Uterus (tissue), 4 donors: ENCODE measurements around the gene TM7SF2. TPM values are rescaled to one million over a fixed set of nuclear protein-coding genes. Genes with fewer than 3 reads are reported as not detected.

ENCODE experiments used
- DNase-seq, 2 donors: peaks; one replicate each; pipeline ENCODE4 v3.0.0-alpha.2; 2019 to 2020
- H3K27ac ChIP-seq, 2 donors: fragments of 200-600 bp; sonication (generic); 1 replicate in 1 of 2; 2 replicates in 1 of 2; pipeline ENCODE4 v1.5.1; 2016 to 2018
- H3K27me3 ChIP-seq, 2 donors: fragments of 200-600 bp; sonication (generic); one replicate each; pipeline ENCODE4 v1.5.1; 2018 to 2019; ENCODE audit warnings: control low read depth in 1 of 2
- H3K36me3 ChIP-seq, 2 donors: fragments of 200-600 bp; sonication (generic); one replicate each; pipeline ENCODE4 v1.5.1; 2019; ENCODE audit warnings: control low read depth in 1 of 2
- H3K4me1 ChIP-seq, 2 donors: fragments of 200-600 bp; sonication (generic); one replicate each; pipeline ENCODE4 v1.5.1; 2018 to 2019; ENCODE audit warnings: control low read depth in 1 of 2
- H3K4me3 ChIP-seq, 2 donors: fragments of 200-600 bp; sonication (generic); 1 replicate in 1 of 2; 2 replicates in 1 of 2; pipeline ENCODE4 v1.5.1; 2018 to 2019; ENCODE audit warnings: mild to moderate bottlenecking in 1 of 2
- H3K9me3 ChIP-seq, 2 donors: fragments of 200-600 bp; sonication (generic); one replicate each; pipeline ENCODE4 v1.5.1; 2019; ENCODE audit warnings: control low read depth in 1 of 2
- POLR2A ChIP-seq, 2 donors: fragments of 450-650 bp; IDR thresholded peaks; one replicate each; pipeline ENCODE4 v1.6.1; 2016; ENCODE audit warnings: antibody characterized with exemption in 2 of 2, mild to moderate bottlenecking in 1 of 2, moderate library complexity in 1 of 2
- intact Hi-C: fragments of 100-400 bp; cut with DNase I; formaldehyde crosslinking; loops from one replicate; pipeline ENCODE4 v1.15.1; 2023; ENCODE audit warnings: low total_unique reads
- total RNA-seq, 4 donors: library from RNA; depleted of rRNA in 3 of 4; stranded (reverse); fragments of >200 nt in 3 of 4; gene quantifications; one replicate each; pipeline versions ENCODE4 v1.1.0 to v1.2.4, GENCODE V29; 2014 to 2023
- TF ChIP-seq, protein P1 (sequence below), 4 experiments: fragments of 200-600 bp in 2 of 4; fragments of 450-650 bp in 2 of 4; sonication (generic) in 2 of 4; IDR thresholded peaks; one replicate each; pipeline ENCODE4 v1.5.1; 2016 to 2019; ENCODE audit warnings: antibody characterized with exemption in 4 of 4, mild to moderate bottlenecking in 2 of 4, moderate library complexity in 1 of 4
- donor health status: DM: yes; HTN: yes; CAD: no.

Gene TM7SF2
- total RNA-seq, 4 donors from 2014 or later = 0.77 to 16.7 (median 5.5) TPM

DNA sequence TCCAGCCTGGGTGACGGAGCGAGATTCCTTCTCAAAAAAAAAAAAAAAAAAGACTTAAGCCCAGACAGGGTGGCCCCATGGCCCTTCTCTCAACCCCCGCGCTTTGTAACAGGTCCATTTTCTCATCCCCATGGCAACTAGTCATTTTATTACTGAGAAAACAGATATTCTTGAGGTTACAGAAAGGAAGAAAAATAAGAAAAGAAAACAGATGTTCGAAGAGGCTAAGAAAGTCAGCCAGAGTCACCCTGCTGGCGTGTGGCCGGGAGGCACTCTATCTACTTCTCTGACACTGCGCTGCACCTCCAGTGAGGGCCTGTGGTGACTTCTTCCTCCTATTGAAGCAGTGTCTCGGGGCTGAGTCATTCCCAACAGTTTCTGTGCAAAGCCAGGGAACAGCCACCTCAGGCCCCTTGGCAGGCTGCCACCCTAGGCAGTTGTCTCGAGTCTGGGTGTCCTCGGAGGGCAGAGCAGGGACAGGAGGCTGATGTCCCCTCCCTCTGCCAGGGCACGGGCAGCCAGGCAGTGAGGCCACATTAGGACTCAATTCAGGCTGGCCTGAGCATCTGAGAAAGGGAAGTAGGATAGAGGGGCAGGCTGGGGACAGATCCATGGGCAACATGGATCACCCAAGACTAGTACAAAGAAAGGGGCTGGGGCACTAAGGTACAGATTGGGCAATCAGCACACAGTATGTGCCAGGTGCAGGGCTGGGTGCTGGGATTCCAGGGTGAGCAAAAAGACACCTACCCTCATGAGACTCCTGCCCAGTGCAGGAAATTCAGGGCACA is 39.0 kb downstream of the TM7SF2 start:
- peak; percentile 73 to 75 for DNase-seq
- no peak for TF ChIP-seq POLR2A (IDR thresholded peaks at IDR 0.05)
- TF ChIP-seq, protein P1, sequence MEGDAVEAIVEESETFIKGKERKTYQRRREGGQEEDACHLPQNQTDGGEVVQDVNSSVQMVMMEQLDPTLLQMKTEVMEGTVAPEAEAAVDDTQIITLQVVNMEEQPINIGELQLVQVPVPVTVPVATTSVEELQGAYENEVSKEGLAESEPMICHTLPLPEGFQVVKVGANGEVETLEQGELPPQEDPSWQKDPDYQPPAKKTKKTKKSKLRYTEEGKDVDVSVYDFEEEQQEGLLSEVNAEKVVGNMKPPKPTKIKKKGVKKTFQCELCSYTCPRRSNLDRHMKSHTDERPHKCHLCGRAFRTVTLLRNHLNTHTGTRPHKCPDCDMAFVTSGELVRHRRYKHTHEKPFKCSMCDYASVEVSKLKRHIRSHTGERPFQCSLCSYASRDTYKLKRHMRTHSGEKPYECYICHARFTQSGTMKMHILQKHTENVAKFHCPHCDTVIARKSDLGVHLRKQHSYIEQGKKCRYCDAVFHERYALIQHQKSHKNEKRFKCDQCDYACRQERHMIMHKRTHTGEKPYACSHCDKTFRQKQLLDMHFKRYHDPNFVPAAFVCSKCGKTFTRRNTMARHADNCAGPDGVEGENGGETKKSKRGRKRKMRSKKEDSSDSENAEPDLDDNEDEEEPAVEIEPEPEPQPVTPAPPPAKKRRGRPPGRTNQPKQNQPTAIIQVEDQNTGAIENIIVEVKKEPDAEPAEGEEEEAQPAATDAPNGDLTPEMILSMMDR (IDR thresholded peaks at IDR 0.05) = peak in 1 of 4 experiments; percentile 18
- Histone ChIP-seq H3K9me3 (no peaks in the 10 kb centered on the region), H3K4me1 (no peaks in the 10 kb centered on the region), H3K4me3 (no peak overlapping the region), H3K27ac (peak overlapping the region; percentile 54 to 61), H3K36me3 (no peaks in the 10 kb centered on the region), H3K27me3 (no peaks in the 10 kb centered on the region)
- intact Hi-C loops = no loop called here

DNA sequence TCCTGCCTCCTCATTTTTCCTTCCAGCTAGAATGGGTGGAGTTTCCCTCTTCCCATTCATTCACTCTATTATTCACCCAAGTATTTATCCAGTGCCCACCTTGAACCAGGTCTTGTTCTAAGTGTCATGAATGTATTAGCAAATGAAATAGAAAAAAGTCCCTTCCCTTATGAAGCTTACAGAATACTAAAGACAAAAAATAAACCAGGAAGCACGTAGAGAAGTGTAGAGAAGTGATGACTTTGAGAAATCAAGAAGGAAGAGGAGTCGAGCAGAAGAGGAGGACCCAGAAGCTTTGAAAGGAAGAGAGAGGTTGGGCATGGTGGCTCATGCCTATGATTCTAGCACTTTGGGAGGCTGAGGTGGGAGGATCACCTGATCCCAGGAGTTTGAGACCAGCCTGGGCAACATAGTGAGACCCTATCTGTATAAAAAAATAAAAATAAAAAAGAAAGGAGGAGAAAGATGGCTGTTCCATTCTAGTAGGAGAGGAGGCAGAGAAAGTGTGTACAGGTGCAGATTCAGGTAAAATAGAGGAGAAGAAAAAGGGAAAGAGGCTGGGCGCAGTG is 39.7 kb downstream of the TM7SF2 start:
- no peak for TF ChIP-seq POLR2A (IDR thresholded peaks at IDR 0.05)
- TF ChIP-seq, protein P1 (IDR thresholded peaks at IDR 0.05) = no peak
- H3K27me3 ChIP-seq = no peaks in the 10 kb centered on the region
- no peaks in the 10 kb centered on the region for H3K36me3 ChIP-seq
- no peak for DNase-seq
- H3K27ac ChIP-seq = peak overlapping the region in 1 of 2 donors; percentile 54
- H3K4me1 ChIP-seq = no peaks in the 10 kb centered on the region
- intact Hi-C loops = no loop called here
- no peaks in the 10 kb centered on the region for H3K9me3 ChIP-seq
- H3K4me3 ChIP-seq = no peak overlapping the region

DNA sequence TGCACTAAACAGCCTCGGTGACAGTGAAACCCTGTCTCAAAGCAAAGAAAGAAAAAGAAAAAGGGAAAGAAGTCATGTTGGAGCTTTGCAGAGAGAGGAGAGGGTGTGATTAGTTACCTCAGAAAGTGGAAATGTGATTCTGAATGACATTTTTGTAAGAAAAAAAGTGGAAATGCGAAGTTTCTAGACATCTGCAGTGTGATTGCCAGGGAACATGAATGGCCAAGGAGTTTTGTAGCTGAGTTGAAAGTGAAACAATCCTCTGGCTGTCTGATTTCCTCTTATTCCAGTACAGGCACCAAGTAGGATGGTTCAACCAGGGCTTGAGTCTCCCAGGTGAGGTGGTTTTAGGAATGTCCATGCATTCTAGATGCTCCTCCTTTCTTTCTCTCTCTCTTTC is 40.5 kb downstream of the TM7SF2 start:
- H3K4me1 ChIP-seq = no peaks in the 10 kb centered on the region
- no peaks in the 10 kb centered on the region for H3K9me3 ChIP-seq
- TF ChIP-seq, protein P1 (IDR thresholded peaks at IDR 0.05) = no peak
- no peak for TF ChIP-seq POLR2A (IDR thresholded peaks at IDR 0.05)
- H3K4me3 ChIP-seq = no peak overlapping the region
- no peak overlapping the region for H3K27ac ChIP-seq
- no peak for DNase-seq
- intact Hi-C loops = no loop called here
- H3K36me3 ChIP-seq = no peaks in the 10 kb centered on the region
- H3K27me3 ChIP-seq = no peaks in the 10 kb centered on the region

DNA sequence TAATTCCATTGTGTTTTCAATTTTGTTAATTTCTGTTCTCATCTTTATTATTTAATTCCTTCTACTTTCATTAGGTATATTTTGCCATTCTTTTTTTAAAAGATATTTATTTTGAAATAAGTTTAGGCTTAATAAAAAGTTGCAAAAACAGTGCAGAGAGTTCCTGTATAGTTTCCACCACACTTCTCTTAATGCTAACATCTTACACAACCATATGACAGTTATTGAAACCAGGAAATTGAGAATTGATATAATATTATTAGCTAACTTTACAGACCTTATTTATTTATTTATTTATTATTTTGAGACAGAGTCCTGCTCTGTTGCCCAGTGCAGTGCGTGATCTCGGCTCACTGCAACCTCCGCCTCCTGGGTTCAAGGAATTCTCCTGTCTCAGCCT is 44.6 kb downstream of the TM7SF2 start:
- H3K9me3 ChIP-seq = no peaks in the 10 kb centered on the region
- H3K4me1 ChIP-seq = no peaks in the 10 kb centered on the region
- intact Hi-C loops = no loop called here
- H3K36me3 ChIP-seq = no peaks in the 10 kb centered on the region
- no peak for TF ChIP-seq POLR2A (IDR thresholded peaks at IDR 0.05)
- TF ChIP-seq, protein P1 (IDR thresholded peaks at IDR 0.05) = no peak
- no peaks in the 10 kb centered on the region for H3K27me3 ChIP-seq
- DNase-seq = no peak
- no peak overlapping the region for H3K4me3 ChIP-seq
- no peak overlapping the region for H3K27ac ChIP-seq

DNA sequence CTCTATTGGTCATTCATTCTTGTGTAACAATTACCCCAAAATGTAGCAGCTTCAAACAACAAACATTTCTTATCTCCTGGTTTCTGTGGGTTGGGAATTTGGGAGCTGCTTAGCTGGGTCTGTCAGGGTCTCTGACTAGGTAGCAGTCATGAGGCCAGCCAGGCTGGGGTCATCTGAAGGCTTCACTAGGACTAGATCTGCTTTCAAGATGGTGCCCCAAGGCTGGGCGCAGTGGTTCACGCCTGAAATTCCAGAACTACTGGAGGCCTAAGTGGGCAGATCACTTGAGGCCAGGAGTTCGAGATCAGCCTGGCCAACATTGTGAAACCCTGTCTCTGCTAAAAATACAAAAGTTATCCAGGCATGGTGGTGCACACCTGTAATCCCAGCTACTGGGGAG is 45.3 kb downstream of the TM7SF2 start:
- no peaks in the 10 kb centered on the region for H3K36me3 ChIP-seq
- H3K9me3 ChIP-seq = no peaks in the 10 kb centered on the region
- TF ChIP-seq POLR2A (IDR thresholded peaks at IDR 0.05) = no peak
- no peaks in the 10 kb centered on the region for H3K4me1 ChIP-seq
- H3K4me3 ChIP-seq = no peak overlapping the region
- H3K27ac ChIP-seq = no peak overlapping the region
- DNase-seq = no peak
- no peaks in the 10 kb centered on the region for H3K27me3 ChIP-seq
- intact Hi-C loops = no loop called here
